HCT116 (cell line): Measurements from ENCODE around the gene SH3BGRL3.

ENCODE experiments used
- ATF3 ChIP-seq: IDR thresholded peaks from 2 replicates; pipeline ENCODE4 v1.6.1; 2012
- CTCF ChIP-seq, 3 experiments: fragments of 200-600 bp in 1 of 3; sonication (generic) in 1 of 3; IDR thresholded peaks in 2 of 3; conservative IDR thresholded peaks in 1 of 3; 2 replicates each; pipeline ENCODE4 v1.5.1; 2012 to 2017; ENCODE audit warnings: low read depth in 2 of 3, low read length in 2 of 3, antibody characterized with exemption in 1 of 3, borderline replicate concordance in 1 of 3, control low read depth in 1 of 3, mild to moderate bottlenecking in 1 of 3, mixed read lengths in 1 of 3, mixed run types in 1 of 3, moderate library complexity in 1 of 3; ENCODE audit not compliant: insufficient read depth in 1 of 3
- FOSL1 ChIP-seq: IDR thresholded peaks from 2 replicates; pipeline ENCODE4 v1.6.1; 2012; ENCODE audit warnings: low read depth
- MAX ChIP-seq: IDR thresholded peaks from 2 replicates; pipeline ENCODE4 v1.6.1; 2012
- POLR2A ChIP-seq: IDR thresholded peaks from 2 replicates; pipeline ENCODE4 v1.7.0; 2011; ENCODE audit warnings: borderline replicate concordance; ENCODE audit not compliant: insufficient read depth, insufficient read length; ENCODE audit errors: extremely low read depth
- SP1 ChIP-seq: IDR thresholded peaks from 2 replicates; pipeline ENCODE4 v1.6.1; 2012; ENCODE audit warnings: low read depth

GRCh38 chr1:26328597-26328996 is 48.7 kb downstream of the SH3BGRL3 start:
- TF ChIP-seq CTCF (IDR thresholded peaks at IDR 0.05 in 2 of 3, conservative IDR thresholded peaks at IDR 0.05 in 1 of 3; ENCODE audit: borderline replicate concordance in 1 of 3, insufficient read depth in 1 of 3, low read depth in 2 of 3, low read length in 2 of 3) (no peak), POLR2A (no peak), SP1 (no peak), FOSL1 (no peak), ATF3 (no peak), MAX (no peak)
